ENCODE measurements around the gene LRRC46. TPM values are rescaled to one million over a fixed set of nuclear protein-coding genes. Genes with fewer than 3 reads are reported as not detected.

Gene LRRC46
- total RNA-seq, 4 donors from 2014 or later, result 0.18 TPM; not detected in 3

DNA sequence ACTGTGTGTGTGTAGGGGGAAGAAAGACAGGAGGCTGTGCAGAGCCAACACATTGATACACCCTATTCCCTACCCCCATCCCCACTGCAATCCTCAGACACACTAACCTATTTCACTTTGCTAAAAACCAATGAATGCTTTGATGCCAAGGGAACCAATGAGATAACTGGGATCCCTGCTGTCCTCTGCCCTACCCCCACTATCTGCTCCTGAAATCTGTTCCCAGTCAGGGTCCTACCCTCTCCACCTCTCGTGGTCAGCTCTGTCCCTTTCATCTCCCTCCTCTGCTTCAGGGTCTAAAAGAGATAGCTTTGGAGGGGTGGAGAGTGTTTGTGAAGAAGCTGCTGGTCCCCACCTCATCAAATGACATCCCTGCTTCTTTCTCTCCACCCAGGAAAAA is 38.6 kb downstream of the LRRC46 start:
- peaks cover 4 to 29% (median 9%) of the 10 kb centered on the region in 3 donors for H3K4me1 ChIP-seq
- DNase-seq, result no peak
- WGBS, 2 donors, result 56 to 57% methylated on average over 1 of the region's 1 CpG
- peaks cover 0 to 96% (median 3%) of the 10 kb centered on the region in 4 donors for H3K27me3 ChIP-seq
- intact Hi-C loops (cut with DNase I), result no loop called here
- no peak overlapping the region for H3K4me3 ChIP-seq
- H3K36me3 ChIP-seq, result no peaks in the 10 kb centered on the region
- no peak overlapping the region for H3K27ac ChIP-seq
- no peak for TF ChIP-seq POLR2A (IDR thresholded peaks at IDR 0.05)
- TF ChIP-seq, protein P1, sequence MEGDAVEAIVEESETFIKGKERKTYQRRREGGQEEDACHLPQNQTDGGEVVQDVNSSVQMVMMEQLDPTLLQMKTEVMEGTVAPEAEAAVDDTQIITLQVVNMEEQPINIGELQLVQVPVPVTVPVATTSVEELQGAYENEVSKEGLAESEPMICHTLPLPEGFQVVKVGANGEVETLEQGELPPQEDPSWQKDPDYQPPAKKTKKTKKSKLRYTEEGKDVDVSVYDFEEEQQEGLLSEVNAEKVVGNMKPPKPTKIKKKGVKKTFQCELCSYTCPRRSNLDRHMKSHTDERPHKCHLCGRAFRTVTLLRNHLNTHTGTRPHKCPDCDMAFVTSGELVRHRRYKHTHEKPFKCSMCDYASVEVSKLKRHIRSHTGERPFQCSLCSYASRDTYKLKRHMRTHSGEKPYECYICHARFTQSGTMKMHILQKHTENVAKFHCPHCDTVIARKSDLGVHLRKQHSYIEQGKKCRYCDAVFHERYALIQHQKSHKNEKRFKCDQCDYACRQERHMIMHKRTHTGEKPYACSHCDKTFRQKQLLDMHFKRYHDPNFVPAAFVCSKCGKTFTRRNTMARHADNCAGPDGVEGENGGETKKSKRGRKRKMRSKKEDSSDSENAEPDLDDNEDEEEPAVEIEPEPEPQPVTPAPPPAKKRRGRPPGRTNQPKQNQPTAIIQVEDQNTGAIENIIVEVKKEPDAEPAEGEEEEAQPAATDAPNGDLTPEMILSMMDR (IDR thresholded peaks at IDR 0.05), result no peak
- H3K9me3 ChIP-seq, result no peaks in the 10 kb centered on the region

DNA sequence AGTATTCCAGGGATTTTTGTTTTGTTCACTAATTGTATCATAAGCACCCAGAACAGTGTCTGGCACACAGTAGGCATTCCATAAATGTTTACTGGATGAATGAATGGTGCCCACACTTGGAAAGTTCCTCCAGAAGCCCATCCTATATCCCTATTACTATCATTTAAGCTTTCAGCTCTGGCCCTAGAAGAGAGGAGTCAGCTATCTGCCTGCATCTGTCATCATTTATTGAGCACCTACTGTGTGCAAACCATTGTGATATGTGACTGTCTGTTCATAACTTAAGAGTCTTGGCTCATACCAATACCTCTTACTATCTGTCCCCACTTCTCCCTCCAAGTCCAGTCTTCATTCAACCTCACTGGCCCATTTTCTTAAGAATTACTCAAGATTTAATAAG is 39.6 kb downstream of the LRRC46 start:
- DNase-seq, result no peak
- Histone ChIP-seq H3K4me3 (no peak overlapping the region), H3K36me3 (no peaks in the 10 kb centered on the region), H3K9me3 (no peaks in the 10 kb centered on the region), H3K27me3 (peaks cover 0 to 96% (median 3%) of the 10 kb centered on the region in 4 donors), H3K4me1 (peaks cover 4 to 23% (median 9%) of the 10 kb centered on the region in 3 donors), H3K27ac (no peak overlapping the region)
- intact Hi-C loops (cut with DNase I), result no loop called here
- no peak for TF ChIP-seq POLR2A (IDR thresholded peaks at IDR 0.05)
- TF ChIP-seq, protein P1 (IDR thresholded peaks at IDR 0.05), result no peak

DNA sequence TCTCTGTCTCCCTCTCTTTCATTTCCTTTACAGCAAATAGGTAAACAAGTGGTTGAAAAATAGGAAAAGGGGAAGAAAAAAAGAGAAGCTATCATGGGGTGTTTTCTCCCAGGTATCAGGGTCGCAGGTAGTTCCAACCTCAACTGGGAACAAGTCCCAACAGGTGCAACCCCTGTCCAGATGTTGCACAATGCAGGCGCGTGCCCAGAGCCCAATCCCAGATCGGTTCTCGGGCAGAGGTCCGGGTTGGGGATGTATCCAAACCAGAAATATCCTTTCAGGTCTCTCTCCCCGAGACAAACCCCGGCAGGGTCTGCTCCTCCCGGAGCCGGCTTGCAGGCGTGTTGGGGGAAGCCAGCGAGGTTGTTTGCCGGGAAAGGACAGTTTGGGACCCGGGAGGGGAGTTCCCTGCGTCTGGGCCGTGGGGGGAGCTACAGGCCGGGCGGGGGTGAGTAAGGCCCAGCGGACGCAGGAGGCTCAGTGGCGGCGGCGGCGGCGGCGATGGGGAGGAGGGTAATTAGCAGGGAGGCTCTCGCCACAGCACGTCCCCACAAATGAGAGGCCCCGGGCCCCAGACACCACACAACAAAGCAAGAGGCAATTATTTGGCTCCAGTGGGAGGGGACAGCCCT is 40.7 kb downstream of the LRRC46 start:
- 13 to 14% methylated on average over 3 to 6 of the region's 29 CpGs for WGBS, 2 donors
- DNase-seq, result no peak

DNA sequence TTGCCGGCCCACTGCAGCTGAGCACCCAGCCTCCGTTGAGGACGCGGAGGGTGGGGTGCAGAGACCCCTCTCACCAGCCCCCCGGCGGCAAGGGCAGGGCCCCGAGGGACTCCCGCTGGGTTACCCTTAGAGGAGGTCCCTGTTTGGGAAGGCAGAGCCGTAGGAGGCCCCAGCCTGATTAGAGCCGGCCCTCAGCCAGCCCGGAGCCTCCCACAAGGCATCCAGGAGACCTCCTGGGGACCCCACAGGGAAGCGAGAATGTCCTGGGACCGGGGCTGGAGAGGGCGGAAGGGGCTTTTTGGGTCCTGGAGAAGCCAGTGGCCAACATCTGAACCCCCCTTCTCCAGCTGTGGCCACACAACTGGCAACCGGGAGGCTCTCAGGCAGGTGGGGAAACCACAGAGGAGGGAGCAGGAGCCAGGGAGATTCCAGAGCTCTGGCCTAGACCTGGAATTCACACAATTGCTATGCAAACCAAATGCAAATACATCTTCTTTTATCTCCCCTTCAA is 41.2 kb downstream of the LRRC46 start:
- Histone ChIP-seq H3K27me3 (peaks cover 0 to 94% (median 3%) of the 10 kb centered on the region in 4 donors), H3K36me3 (no peaks in the 10 kb centered on the region), H3K9me3 (no peaks in the 10 kb centered on the region), H3K27ac (no peak overlapping the region), H3K4me3 (peak overlapping the region in 3 of 4 donors; percentile 10 to 42 (median 22)), H3K4me1 (peaks cover 4 to 17% (median 9%) of the 10 kb centered on the region in 3 donors)
- intact Hi-C loops (cut with DNase I), result no loop called here
- no peak for TF ChIP-seq POLR2A (IDR thresholded peaks at IDR 0.05)
- TF ChIP-seq, protein P1 (IDR thresholded peaks at IDR 0.05), result no peak
- DNase-seq, result no peak
- WGBS, 2 donors, result no CpG with 5 or more reads among the region's 15 CpGs

More for the DNA sequence above, 40.7 kb downstream of the LRRC46 start:
- TF ChIP-seq POLR2A (IDR thresholded peaks at IDR 0.05), result no peak
- TF ChIP-seq, protein P1 (IDR thresholded peaks at IDR 0.05), result no peak
- H3K27ac ChIP-seq, result no peak overlapping the region
- H3K4me1 ChIP-seq, result peaks cover 4 to 17% (median 9%) of the 10 kb centered on the region in 3 donors
- H3K9me3 ChIP-seq, result no peaks in the 10 kb centered on the region
- peaks cover 0 to 90% (median 3%) of the 10 kb centered on the region in 4 donors for H3K27me3 ChIP-seq
- intact Hi-C loops (cut with DNase I), result no loop called here
- H3K4me3 ChIP-seq, result peak overlapping the region in 3 of 4 donors; percentile 10 to 42 (median 22)
- H3K36me3 ChIP-seq, result no peaks in the 10 kb centered on the region

DNA sequence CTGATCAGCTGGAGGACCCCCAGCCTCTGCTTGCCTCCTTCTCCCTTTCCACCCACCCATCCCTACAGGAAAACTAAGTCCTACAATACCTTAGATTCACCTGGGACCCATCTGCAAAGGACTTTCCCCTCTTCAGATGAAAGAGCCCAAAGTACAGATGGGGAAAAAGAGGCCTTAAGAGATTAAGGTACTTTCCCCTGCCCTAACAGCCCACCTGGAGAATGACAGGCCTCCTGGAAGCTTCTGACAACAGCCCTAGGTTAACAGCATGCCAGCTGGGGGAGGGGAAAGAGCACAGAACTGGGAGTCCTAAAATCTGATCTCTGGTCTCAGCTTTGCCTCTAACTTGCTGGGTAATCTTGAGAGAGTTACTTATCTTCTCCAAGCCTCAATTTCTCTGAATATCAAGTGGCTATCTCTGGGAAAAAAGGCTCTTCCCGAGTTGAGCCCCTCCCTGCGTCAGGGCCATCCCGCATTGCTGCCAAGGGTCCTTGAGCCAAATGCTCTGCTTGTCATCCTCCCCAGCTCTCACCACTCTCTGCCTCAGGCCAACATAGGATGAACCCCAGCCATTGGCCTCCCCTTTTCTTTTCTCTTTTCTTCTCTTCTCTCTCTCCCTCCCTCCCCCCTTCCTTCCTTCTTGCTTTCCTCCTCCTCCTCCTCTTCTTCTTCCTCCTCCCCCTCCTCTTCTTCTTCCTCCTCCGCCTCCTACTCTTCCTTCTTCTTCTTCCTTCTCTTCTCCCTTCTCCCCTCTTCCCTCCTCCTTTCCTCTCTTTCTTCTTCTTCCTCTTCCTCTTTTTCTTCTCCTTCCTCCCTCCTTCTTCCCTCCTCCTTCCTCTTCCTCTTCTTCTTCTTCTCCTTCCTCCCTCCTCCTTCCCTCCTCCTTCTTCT is 42.0 kb downstream of the LRRC46 start:
- TF ChIP-seq, protein P1 (IDR thresholded peaks at IDR 0.05), result no peak
- TF ChIP-seq POLR2A (IDR thresholded peaks at IDR 0.05), result no peak
- no peaks in the 10 kb centered on the region for H3K36me3 ChIP-seq
- no peaks in the 10 kb centered on the region for H3K9me3 ChIP-seq
- no peak for DNase-seq
- H3K27ac ChIP-seq, result no peak overlapping the region
- intact Hi-C loops (cut with DNase I), result no loop called here
- no peak overlapping the region for H3K4me3 ChIP-seq
- WGBS, 2 donors, result 49 to 76% methylated on average over 4 of the region's 4 CpGs
- H3K27me3 ChIP-seq, result peaks cover 0 to 94% (median 3%) of the 10 kb centered on the region in 4 donors
- peaks cover 4 to 17% (median 9%) of the 10 kb centered on the region in 3 donors for H3K4me1 ChIP-seq
